ENCODE results near the gene HNRNPA3. TPM values are rescaled to one million over a fixed set of nuclear protein-coding genes. Genes with fewer than 3 reads are reported as not detected.
A peak's percentile ranks its signal among the peaks of the same experiment; 100 is the strongest.
"Not testable (repeated sequence)": the region's sequence is repeated elsewhere in the genome, so short reads cannot be mapped to it uniquely, and the experiment has no call there.

Gene HNRNPA3
- total and polyA plus RNA-seq, 7 donors, result 66.0 to 227 (median 84.4) TPM

- no peaks in the 10 kb centered on the region for H3K9me3 ChIP-seq
- no peak overlapping the region for H3K27ac ChIP-seq
- H3K4me1 ChIP-seq, result no peaks in the 10 kb centered on the region
- 88 to 93% (median 91%) methylated on average over 5 of the region's 5 CpGs for WGBS, 3 donors
- intact Hi-C loops (cut with DNase I), result no loop called here
- no peaks in the 10 kb centered on the region for H3K36me3 ChIP-seq (ENCODE audit: insufficient read depth in 1 of 2, low read depth in 1 of 2)
- no peak for TF ChIP-seq CTCF (IDR thresholded peaks at IDR 0.05)
- DNase-seq, result no peak
- no peak for ATAC-seq
- no peaks in the 10 kb centered on the region for H3K27me3 ChIP-seq (ENCODE audit: insufficient read depth in 3 of 3, low read length in 2 of 3)
- H3K4me3 ChIP-seq, result no peak overlapping the region
Observed at GRCh38 chr2:177180269-177181000, 32.2 kb upstream of the HNRNPA3 start.

- ATAC-seq (no peak), DNase-seq (no peak)
- Histone ChIP-seq H3K9me3 (no peaks in the 10 kb centered on the region), H3K36me3 (ENCODE audit: insufficient read depth in 1 of 2, low read depth in 1 of 2) (no peaks in the 10 kb centered on the region), H3K4me1 (no peaks in the 10 kb centered on the region), H3K27me3 (ENCODE audit: insufficient read depth in 3 of 3, low read length in 2 of 3) (no peaks in the 10 kb centered on the region), H3K4me3 (no peak overlapping the region), H3K27ac (no peak overlapping the region)
- intact Hi-C loops (cut with DNase I), result no loop called here
- no peak for TF ChIP-seq CTCF (IDR thresholded peaks at IDR 0.05)
Observed at GRCh38 chr2:177183860-177184259, 28.7 kb upstream of the HNRNPA3 start.

- Histone ChIP-seq H3K27me3 (ENCODE audit: insufficient read depth in 3 of 3, low read length in 2 of 3) (no peaks in the 10 kb centered on the region), H3K36me3 (ENCODE audit: insufficient read depth in 1 of 2, low read depth in 1 of 2) (no peaks in the 10 kb centered on the region), H3K9me3 (no peaks in the 10 kb centered on the region), H3K4me3 (no peak overlapping the region), H3K4me1 (no peaks in the 10 kb centered on the region), H3K27ac (no peak overlapping the region)
- no peak for ATAC-seq
- intact Hi-C loops (cut with DNase I), result no loop called here
- no peak for DNase-seq
- WGBS, 3 donors, result 93 to 100% (median 96%) methylated on average over 1 of the region's 1 CpG
- TF ChIP-seq CTCF (IDR thresholded peaks at IDR 0.05), result no peak
Observed at GRCh38 chr2:177184606-177185005, 28.0 kb upstream of the HNRNPA3 start.

- ATAC-seq, result not testable (repeated sequence)
Observed at GRCh38 chr2:177186038-177186437, 26.6 kb upstream of the HNRNPA3 start.

GRCh38 chr2:177187631-177188312 lies 24.8 kb upstream of the HNRNPA3 start:
- Histone ChIP-seq H3K4me1 (no peaks in the 10 kb centered on the region), H3K27ac (no peak overlapping the region), H3K9me3 (no peaks in the 10 kb centered on the region), H3K27me3 (ENCODE audit: insufficient read depth in 3 of 3, low read length in 2 of 3) (no peaks in the 10 kb centered on the region), H3K36me3 (ENCODE audit: insufficient read depth in 1 of 2, low read depth in 1 of 2) (no peaks in the 10 kb centered on the region), H3K4me3 (no peak overlapping the region)
- DNase-seq (no peak), ATAC-seq (peak; percentile 90 to 96 (median 94))
- 42 to 50% (median 43%) methylated on average over 8 of the region's 8 CpGs for WGBS, 3 donors
- intact Hi-C loops (cut with DNase I), result no loop called here
- no peak for TF ChIP-seq CTCF (IDR thresholded peaks at IDR 0.05)

More at GRCh38 chr2:177186038-177186437, 26.6 kb upstream of the HNRNPA3 start:
- DNase-seq; H3K9me3 ChIP-seq; H3K4me1 ChIP-seq; H3K27ac ChIP-seq; H3K36me3 ChIP-seq (ENCODE audit: insufficient read depth in 1 of 2, low read depth in 1 of 2); H3K27me3 ChIP-seq (ENCODE audit: insufficient read depth in 3 of 3, low read length in 2 of 3); intact Hi-C loops (cut with DNase I); H3K4me3 ChIP-seq: not testable (repeated sequence)
- 76 to 81% (median 80%) methylated on average over 7 of the region's 7 CpGs for WGBS, 3 donors
